Lung (tissue), 12 donors: ENCODE measurements around the gene TDO2. TPM values are rescaled to one million over a fixed set of nuclear protein-coding genes. Genes with fewer than 3 reads are reported as not detected.

Experiments used
- ATAC-seq: fragments of 200-7000 bp; cut with Tn5 transposase; one replicate; pipeline ENCODE4 v1.9.1; 2020; ENCODE audit warnings: moderate number of reproducible peaks; ENCODE audit not compliant: insufficient read depth, low FRiP score
- DNase-seq, 3 donors: peaks; one replicate each; pipeline ENCODE4 v3.0.0-alpha.2; 2013 to 2017
- H3K27ac ChIP-seq, 2 donors: one replicate each; pipeline ENCODE4 v1.5.1; 2013; ENCODE audit warnings: mild to moderate bottlenecking in 2 of 2, moderate library complexity in 2 of 2, control low read depth in 1 of 2, inconsistent platforms in 1 of 2, low read depth in 1 of 2, low read length in 1 of 2
- H3K27me3 ChIP-seq, 3 donors: one replicate each; pipeline ENCODE4 v1.5.1; 2013; ENCODE audit warnings: low read length in 2 of 3; ENCODE audit not compliant: control insufficient read depth in 3 of 3, insufficient read depth in 3 of 3
- H3K36me3 ChIP-seq, 4 donors: one replicate each; pipeline ENCODE4 v1.5.1; 2013; ENCODE audit warnings: low read length in 4 of 4, mild to moderate bottlenecking in 1 of 4, moderate library complexity in 1 of 4; ENCODE audit not compliant: control insufficient read depth in 4 of 4, insufficient read depth in 4 of 4
- H3K4me1 ChIP-seq, 5 donors: one replicate each; pipeline ENCODE4 v1.5.1; 2013; ENCODE audit warnings: low read length in 5 of 5, mild to moderate bottlenecking in 2 of 5, moderate library complexity in 1 of 5; ENCODE audit not compliant: control insufficient read depth in 5 of 5, insufficient read depth in 5 of 5
- H3K4me3 ChIP-seq: one replicate; pipeline ENCODE4 v1.5.1; 2013; ENCODE audit warnings: mild to moderate bottlenecking, control low read depth, moderate library complexity
- H3K9ac ChIP-seq, 2 donors: one replicate each; pipeline ENCODE4 v1.5.1; 2013; ENCODE audit warnings: low read length in 2 of 2, control low read depth in 1 of 2; ENCODE audit not compliant: insufficient read depth in 1 of 2
- H3K9me3 ChIP-seq, 4 donors: one replicate each; pipeline ENCODE4 v1.5.1; 2013; ENCODE audit warnings: low read length in 3 of 4, mild to moderate bottlenecking in 1 of 4, moderate library complexity in 1 of 4; ENCODE audit not compliant: control insufficient read depth in 4 of 4, insufficient read depth in 3 of 4
- WGBS, 2 donors: extraction: QIAGEN DNeasy Blood & Tissue Kit; methylation state at CpG; one replicate each; pipeline ENCODE4 v1.1.7; 2013; 5-methylcytosine and 5-hydroxymethylcytosine counted together
- polyA plus RNA-seq, 2 donors: library from polyadenylated mRNA; stranded (reverse); fragments of 200-250 nt; gene quantifications; one replicate each; pipeline ENCODE4 v1.2.1, GENCODE V29; 2013
- total RNA-seq, 2 donors: library from RNA; depleted of rRNA in 1 of 2; stranded (reverse); fragments of >200 nt in 1 of 2; gene quantifications; one replicate each; pipeline ENCODE4 v1.2.1, GENCODE V29; 2014 to 2021
- TF ChIP-seq, protein P1 (sequence below): IDR thresholded peaks from 2 replicates; pipeline ENCODE4 v1.5.1; 2012; ENCODE audit warnings: mild to moderate bottlenecking; ENCODE audit errors: control extremely low read depth, extremely low read depth
- donor health status: control.
- donor health status: control.
- donor health status: Bipolar disorder and iron deficiency.
- donor health status: healthy.
- donor health status: DM: yes; HTN: yes; CAD: no.

TDO2 gene
- total and polyA plus RNA-seq, 4 donors = 0.43 to 27.4 (median 4.1) TPM

DNA sequence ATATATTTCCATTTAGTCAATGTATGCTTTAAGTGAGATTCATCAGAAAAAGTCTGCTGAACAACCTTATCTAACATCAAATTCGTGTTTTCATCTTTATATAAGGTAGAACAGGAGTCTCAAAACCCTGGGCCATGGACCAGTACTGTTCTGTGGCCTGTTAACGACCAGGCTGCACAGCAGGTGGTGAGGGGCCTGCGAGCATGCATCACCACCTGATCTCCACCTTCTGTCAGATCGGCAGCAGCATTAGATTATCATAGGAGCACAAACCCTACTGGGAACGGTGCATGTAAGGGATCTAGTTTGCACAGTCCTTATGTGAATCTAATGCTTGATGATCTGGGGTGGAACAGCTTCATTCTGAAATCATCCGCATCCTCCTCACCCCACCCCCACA, 47.0 kb downstream of the TDO2 start:
- Histone ChIP-seq H3K36me3 (peaks cover 0 to 2% (median 0%) of the 10 kb centered on the region in 4 donors), H3K4me3 (no peak overlapping the region), H3K9ac (no peak overlapping the region), H3K27me3 (no peaks in the 10 kb centered on the region), H3K27ac (no peak overlapping the region), H3K4me1 (peaks cover 0 to 6% (median 0%) of the 10 kb centered on the region in 5 donors), H3K9me3 (no peaks in the 10 kb centered on the region)
- TF ChIP-seq, protein P1, sequence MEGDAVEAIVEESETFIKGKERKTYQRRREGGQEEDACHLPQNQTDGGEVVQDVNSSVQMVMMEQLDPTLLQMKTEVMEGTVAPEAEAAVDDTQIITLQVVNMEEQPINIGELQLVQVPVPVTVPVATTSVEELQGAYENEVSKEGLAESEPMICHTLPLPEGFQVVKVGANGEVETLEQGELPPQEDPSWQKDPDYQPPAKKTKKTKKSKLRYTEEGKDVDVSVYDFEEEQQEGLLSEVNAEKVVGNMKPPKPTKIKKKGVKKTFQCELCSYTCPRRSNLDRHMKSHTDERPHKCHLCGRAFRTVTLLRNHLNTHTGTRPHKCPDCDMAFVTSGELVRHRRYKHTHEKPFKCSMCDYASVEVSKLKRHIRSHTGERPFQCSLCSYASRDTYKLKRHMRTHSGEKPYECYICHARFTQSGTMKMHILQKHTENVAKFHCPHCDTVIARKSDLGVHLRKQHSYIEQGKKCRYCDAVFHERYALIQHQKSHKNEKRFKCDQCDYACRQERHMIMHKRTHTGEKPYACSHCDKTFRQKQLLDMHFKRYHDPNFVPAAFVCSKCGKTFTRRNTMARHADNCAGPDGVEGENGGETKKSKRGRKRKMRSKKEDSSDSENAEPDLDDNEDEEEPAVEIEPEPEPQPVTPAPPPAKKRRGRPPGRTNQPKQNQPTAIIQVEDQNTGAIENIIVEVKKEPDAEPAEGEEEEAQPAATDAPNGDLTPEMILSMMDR = no peak
- no peak for DNase-seq
- no peak for ATAC-seq
- WGBS, 2 donors = 87 to 89% methylated on average over 6 of the region's 6 CpGs

DNA sequence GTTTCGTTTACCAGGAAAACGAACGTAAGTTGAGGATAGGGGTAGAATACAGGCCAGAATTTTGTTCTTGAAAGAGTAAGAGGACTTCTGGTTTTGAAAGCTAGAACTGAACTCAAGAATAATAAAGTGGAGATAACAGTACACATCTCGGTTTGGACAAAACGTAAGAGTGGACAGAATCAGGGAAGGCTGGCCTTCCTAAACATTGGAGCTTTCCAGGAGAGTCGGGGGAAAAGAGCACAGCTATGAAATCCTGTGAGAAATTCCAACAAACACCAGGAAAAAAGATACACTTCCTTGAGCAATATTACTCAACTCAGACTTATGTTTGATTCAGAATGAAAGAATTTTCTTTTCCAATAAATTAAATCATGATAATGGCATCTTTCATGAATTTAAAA, 49.0 kb downstream of the TDO2 start:
- peak overlapping the region in 1 of 2 donors; percentile 99 for H3K9ac ChIP-seq

DNA sequence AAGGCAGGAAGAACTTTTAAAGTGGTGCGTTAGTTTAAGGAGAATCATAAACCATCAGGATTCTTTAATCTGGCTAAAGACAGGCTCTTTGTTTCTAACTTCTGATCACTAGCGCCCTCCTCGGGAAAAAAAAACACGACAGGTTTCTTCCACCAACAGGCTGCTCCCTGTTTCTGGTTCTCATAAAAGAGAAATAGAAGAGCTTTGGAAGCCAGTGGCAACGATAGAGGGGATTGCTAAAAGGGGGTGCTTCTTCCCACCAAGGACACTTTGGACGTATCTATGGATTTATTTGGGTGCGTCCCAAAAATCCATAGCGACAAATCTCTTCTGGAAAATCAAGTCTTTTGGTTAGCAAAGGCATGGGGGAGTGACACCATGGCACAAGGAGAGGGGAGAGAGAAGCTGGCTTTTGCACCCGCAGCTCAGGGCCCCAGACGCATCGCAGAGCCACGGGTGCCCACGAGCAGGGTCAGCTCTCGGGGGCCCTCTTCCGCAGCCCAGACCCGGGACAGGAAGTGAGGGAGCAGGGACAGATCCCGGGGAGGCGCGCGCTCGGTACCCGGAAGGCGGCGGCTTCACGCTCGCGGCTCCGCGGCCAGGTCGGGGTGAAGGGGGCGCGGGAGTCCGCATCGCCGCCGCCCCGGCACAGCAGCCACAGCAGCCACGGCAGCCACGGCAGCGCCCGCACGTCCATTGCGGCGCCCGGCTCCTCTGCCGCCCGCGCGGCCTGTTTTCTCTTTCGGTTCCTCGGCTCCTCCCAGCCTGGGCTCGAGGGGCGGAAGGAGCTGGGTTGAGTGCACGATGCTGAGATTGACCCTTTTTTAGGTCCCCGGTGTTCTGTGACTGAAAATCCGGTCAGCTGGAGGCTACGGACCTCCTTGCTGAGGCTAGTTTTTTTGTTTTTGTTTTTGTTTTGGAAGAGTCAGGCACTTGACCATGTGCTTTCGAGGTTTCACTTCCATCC, 49.9 kb downstream of the TDO2 start, which contains the start of gene CTSO:
TSS of gene CTSO (minus strand) at position 716 of the 967 bp plus-strand sequence. CDS start at position 697, 19 bp downstream.
- H3K27me3 ChIP-seq = no peaks in the 10 kb centered on the region
- peak; percentile 92 for ATAC-seq
- H3K9me3 ChIP-seq = no peaks in the 10 kb centered on the region
- H3K27ac ChIP-seq = peak within 1 kb of the TSS; percentile 99
- WGBS, 2 donors = 0 to 1% methylated on average over 58 of the region's 58 CpGs
- peaks cover 0 to 3% (median 0%) of the 10 kb centered on the region in 5 donors for H3K4me1 ChIP-seq
- peak; percentile 85 to 96 (median 96) for DNase-seq
- TF ChIP-seq, protein P1 = peak; percentile 39
- H3K9ac ChIP-seq = peak within 1 kb of the TSS; percentile 97 to 99
- H3K36me3 ChIP-seq = peaks cover 0 to 2% (median 0%) of the 10 kb centered on the region in 4 donors
- peak within 1 kb of the TSS; percentile 65 for H3K4me3 ChIP-seq

More for the DNA sequence above, 49.0 kb downstream of the TDO2 start:
- Histone ChIP-seq H3K4me1 (peaks cover 0 to 3% (median 0%) of the 10 kb centered on the region in 5 donors), H3K27ac (no peak overlapping the region), H3K9me3 (no peaks in the 10 kb centered on the region), H3K36me3 (peaks cover 0 to 2% (median 0%) of the 10 kb centered on the region in 4 donors), H3K4me3 (no peak overlapping the region), H3K27me3 (no peaks in the 10 kb centered on the region)
- DNase-seq = peak in 2 of 3 donors; percentile 54 to 69
- WGBS, 2 donors = 43 to 59% methylated on average over 6 of the region's 6 CpGs
- TF ChIP-seq, protein P1 = no peak
- ATAC-seq = no peak
